Measurements from ENCODE around the gene ALG14.

ALG14 gene

DNA sequence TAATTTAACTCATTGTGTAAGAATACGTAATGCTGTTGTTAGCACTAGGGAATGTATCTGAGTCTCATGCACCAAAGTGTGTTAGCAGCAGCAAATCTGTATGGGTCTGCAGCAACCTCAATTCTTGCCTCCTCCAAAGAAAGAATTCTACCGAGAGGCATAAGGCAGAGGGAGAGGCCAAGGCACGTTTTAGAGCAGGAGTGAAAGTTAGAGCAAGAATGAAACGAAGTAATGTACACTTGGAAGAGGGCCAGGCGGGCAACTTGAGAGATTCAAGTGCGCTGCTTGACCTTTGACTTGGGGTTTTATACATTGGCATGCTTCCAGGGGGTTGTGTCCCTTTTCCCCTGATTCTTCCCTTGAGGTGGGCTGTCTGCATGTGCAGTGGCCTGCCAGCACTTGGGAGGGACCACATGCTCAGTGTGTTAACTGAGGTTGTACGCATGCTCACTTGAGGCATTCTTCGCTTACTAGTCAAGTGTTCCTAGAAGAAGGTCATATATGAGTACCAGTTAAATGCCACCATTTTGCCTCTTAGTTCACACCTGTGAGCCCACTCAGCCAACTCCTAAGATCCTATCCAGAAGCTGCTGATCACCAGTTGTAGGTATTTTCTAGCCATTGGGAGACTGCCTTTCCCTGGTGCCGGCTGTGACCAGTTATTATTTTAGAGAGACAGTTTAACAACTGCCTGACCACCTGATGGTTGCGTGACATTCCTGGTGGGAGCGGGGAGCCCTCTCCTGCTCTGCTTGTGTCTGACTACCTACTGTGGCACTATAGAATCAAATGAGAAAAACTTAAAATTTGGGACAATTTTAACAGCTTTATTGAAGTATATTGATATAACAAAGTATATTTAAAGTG lies 143.2 kb downstream of the ALG14 start:
- DNase-seq (ENCODE audit: low read depth in 3 of 3) = no peak

GRCh38 chr1:94928293-94928939 lies 144.3 kb downstream of the ALG14 start:
- DNase-seq (ENCODE audit: low read depth in 3 of 3) = no peak

DNA sequence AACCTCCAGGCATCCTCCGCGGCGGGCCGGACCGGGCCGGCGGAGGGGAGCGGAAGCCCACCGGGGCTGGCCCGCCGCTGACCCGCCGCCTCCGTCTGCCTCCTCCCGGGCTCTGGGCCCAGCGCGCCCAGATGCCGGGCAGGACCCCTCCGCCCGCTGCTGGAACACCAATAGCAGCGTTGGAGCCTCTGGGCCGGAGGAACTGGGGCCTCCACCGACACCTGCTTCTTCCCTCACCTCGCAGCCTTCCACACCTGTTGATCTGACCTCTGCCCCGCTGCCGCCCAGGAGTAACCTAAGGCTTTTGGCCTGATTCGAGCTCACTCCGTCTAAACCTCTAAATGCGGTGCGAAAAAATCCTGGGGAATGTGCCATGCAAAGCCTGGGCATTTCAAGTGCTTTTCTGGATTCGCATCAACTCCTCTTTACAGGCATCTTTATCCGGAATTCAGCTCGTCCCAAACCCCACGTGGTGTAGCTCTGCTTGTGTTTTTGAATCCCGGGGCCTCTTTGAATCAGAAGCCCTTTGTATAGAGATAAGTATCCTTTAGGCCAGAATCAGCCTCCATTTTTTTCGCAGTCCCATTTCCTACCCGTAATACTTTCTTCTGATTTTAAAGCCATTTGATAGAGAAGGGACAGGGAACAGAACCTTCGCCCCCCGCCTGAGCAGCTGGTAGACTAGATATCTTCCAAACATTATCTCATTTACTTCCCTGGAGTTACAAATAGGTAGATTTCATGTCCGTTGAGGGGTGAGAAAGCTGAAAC lies 145.2 kb downstream of the ALG14 start:
- no peak for DNase-seq (ENCODE audit: low read depth in 3 of 3)

GRCh38 chr1:94926915-94927404 lies 145.8 kb downstream of the ALG14 start, which contains the start of gene CNN3:
Gene CNN3, minus strand, starts transcription at chr1:94927110. Its CDS starts 216 bp downstream, at chr1:94926894.
- peak; percentile 43 to 64 (median 58) for DNase-seq (ENCODE audit: low read depth in 3 of 3)

- peak in 2 of 3 experiments; percentile 1 to 11 for DNase-seq (ENCODE audit: low read depth in 3 of 3)
Observed at GRCh38 chr1:94926126-94926914, 146.4 kb downstream of the ALG14 start.

GRCh38 chr1:94925561-94926125 lies 147.1 kb downstream of the ALG14 start:
- DNase-seq (ENCODE audit: low read depth in 3 of 3) = no peak

DNA sequence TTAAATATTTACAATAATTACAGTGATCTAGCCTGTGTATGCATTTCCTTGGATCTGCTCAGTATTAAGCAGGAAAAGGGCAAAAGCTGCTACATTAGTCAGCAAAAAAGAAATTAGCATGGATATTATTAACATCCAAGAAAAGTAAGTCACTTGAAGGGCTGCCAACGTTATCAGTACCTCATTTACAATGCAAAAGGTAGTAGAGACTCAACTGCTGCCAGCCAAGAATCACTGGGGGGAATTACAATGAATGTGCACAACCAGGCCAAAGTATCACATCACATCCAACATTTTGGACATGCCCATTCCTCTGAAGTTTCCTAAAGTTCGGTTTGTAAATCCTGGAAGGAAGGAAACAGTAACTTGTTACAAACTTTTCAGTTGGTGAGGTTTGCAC lies 147.7 kb downstream of the ALG14 start:
- DNase-seq (ENCODE audit: low read depth in 3 of 3) = no peak
